Fibroblast of mammary gland (primary cell): Measurements from ENCODE around the gene PCDHGB5.

Experiments
- DNase-seq: peaks from one replicate; pipeline ENCODE4 v3.0.0-alpha.2; 2010; ENCODE audit warnings: low read depth
- H3K4me3 ChIP-seq: 2 replicates; pipeline ENCODE4 v1.5.1; 2011; ENCODE audit warnings: low read depth, mild to moderate bottlenecking, low read length, moderate library complexity; ENCODE audit not compliant: control insufficient read depth
- TF ChIP-seq, protein P1 (sequence below): conservative IDR thresholded peaks from 2 replicates; pipeline ENCODE4 v1.5.1; 2011; ENCODE audit warnings: low read depth, low read length, inconsistent platforms; ENCODE audit not compliant: control insufficient read depth, insufficient read depth

The PCDHGB5 gene

DNA sequence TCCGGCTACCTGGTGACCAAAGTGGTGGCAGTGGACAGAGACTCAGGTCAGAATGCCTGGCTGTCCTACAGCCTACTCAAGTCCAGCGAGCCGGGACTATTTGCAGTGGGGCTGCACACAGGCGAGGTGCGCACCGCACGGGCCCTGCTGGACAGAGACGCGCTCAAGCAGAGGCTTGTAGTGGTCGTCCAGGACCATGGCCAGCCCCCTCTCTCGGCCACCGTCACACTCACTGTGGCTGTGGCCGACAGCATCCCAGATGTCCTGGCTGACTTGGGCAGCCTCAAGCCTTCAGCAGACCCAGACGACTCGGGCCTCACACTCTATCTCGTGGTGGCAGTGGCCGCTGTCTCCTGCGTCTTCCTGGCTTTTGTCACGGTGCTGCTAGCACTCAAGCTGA, 40.8 kb upstream of the PCDHGB5 start:
- TF ChIP-seq, protein P1, sequence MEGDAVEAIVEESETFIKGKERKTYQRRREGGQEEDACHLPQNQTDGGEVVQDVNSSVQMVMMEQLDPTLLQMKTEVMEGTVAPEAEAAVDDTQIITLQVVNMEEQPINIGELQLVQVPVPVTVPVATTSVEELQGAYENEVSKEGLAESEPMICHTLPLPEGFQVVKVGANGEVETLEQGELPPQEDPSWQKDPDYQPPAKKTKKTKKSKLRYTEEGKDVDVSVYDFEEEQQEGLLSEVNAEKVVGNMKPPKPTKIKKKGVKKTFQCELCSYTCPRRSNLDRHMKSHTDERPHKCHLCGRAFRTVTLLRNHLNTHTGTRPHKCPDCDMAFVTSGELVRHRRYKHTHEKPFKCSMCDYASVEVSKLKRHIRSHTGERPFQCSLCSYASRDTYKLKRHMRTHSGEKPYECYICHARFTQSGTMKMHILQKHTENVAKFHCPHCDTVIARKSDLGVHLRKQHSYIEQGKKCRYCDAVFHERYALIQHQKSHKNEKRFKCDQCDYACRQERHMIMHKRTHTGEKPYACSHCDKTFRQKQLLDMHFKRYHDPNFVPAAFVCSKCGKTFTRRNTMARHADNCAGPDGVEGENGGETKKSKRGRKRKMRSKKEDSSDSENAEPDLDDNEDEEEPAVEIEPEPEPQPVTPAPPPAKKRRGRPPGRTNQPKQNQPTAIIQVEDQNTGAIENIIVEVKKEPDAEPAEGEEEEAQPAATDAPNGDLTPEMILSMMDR = no peak
- DNase-seq = no peak
- H3K4me3 ChIP-seq = no peak overlapping the region

DNA sequence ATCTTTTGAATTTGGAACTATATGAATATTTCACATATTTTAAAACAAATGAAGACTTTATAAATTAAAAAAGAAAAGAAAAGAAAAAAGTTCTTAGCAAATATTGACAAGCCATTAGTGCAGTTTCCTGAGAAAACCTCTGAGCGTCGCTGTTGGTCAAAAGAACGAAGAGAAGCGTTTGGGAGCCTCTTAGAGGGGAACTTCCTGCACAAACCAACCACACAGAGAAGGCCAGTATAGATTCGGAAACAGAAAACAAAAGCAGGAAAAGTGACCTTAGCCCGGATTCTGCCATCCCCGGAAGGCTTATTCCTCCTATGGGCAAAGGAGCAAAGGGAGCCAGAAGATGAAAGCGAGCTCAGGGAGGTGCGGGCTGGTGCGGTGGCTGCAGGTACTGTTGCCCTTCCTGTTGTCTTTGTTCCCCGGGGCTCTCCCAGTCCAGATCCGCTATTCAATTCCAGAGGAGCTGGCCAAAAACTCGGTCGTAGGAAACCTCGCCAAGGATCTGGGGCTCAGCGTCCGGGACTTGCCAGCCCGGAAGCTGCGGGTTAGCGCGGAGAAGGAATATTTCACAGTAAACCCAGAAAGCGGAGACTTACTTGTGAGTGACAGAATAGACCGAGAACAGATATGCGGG, 37.8 kb upstream of the PCDHGB5 start, which contains the start of gene PCDHGB2:
Gene PCDHGB2, plus strand, starts transcription at position 205 of the 637 bp plus-strand sequence. Its CDS starts 142 bp downstream, at position 347.
- DNase-seq = peak; percentile 63
- H3K4me3 ChIP-seq = peak within 1 kb of the TSS; percentile 31
- TF ChIP-seq, protein P1 = peak; percentile 52

DNA sequence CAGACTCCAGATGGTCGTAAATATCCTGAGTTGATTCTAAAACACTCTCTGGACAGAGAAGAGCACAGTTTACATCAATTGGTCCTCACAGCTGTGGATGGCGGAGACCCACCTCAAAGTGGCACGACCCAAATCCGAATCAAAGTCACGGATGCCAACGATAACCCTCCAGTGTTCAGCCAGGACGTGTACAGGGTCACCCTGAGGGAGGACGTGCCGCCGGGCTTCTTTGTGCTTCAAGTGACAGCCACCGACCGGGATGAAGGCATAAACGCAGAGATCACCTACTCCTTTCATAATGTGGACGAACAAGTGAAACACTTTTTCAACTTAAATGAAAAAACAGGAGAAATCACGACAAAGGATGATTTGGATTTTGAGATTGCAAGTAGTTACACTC, 37.1 kb upstream of the PCDHGB5 start:
- no peak for DNase-seq
- TF ChIP-seq, protein P1 = no peak
- no peak overlapping the region for H3K4me3 ChIP-seq

DNA sequence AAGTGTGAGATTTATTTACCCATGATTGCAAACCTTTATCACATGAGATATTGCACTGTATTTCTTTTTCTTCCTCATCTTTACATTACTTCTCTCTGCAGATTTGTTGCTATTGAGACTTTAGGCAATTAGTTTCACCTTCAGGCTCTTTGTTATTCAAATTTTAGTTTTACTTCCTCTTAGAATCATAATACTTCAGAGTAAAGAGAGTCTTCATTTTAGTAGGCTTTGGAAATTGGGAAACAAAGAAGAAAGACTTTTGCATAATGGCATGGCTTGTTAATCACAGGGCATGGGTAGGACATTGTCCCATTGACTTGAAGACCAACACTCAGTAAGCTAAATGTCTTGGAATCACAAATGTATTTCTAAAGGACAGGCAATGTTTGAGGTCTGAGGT, 35.0 kb upstream of the PCDHGB5 start:
- H3K4me3 ChIP-seq = no peak overlapping the region
- no peak for DNase-seq
- TF ChIP-seq, protein P1 = no peak

DNA sequence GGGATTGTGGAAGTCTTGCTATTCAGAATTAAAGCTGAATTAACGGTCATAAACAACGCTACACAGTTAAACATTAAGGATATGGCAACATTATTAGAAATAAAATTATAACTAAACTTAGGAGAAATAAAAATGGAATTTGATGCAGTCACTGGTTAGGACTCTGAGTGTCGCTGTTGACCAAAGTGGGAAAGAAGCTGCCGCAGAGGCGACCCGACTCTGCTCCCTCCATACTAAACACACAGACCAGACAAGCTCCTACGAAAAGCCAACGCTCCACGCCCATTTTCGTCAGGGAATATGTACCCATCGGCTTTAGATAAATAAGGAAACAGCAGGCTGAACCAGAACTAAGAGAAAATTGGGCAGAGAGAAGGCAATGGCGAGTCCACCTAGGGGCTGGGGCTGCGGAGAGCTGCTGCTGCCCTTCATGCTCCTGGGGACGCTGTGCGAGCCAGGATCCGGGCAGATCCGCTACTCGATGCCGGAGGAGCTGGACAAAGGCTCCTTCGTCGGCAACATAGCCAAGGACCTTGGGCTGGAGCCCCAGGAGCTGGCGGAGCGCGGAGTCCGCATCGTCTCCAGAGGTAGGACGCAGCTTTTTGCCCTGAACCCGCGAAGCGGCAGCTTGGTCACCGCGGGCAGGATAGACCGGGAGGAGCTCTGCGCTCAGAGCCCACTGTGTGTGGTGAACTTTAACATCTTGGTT, 33.6 kb upstream of the PCDHGB5 start, which contains the start of gene PCDHGA5:
Gene PCDHGA5, plus strand, starts transcription at position 211 of the 709 bp plus-strand sequence. Its CDS starts 169 bp downstream, at position 380.
- TF ChIP-seq, protein P1 = peak; percentile 15
- DNase-seq = peak; percentile 28
- peak within 1 kb of the TSS; percentile 4 for H3K4me3 ChIP-seq

DNA sequence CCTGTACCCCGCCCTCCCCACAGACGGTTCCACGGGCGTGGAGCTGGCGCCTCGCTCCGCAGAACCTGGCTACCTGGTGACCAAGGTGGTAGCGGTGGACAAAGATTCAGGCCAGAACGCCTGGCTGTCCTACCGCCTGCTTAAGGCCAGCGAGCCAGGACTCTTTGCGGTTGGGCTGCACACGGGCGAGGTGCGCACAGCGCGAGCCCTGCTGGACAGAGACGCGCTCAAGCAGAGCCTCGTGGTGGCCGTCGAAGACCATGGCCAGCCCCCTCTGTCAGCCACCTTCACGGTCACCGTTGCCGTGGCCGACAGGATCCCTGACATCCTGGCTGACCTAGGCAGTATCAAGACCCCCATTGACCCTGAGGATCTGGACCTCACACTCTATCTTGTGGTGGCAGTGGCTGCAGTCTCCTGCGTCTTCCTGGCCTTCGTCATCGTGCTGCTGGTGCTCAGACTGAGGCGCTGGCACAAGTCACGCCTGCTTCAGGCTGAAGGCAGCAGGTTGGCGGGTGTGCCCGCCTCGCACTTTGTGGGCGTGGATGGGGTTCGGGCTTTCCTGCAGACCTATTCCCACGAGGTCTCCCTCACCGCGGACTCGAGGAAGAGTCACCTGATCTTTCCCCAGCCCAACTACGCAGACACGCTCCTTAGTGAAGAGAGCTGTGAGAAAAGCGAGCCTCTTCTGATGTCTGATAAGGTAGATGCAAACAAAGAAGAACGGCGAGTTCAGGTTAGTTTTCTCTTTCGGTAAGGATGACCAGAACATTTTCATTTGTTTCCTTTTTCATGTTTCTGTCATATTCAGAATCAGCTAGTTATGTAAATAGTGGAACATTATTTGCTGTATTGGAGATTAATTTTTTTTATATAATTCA, 31.5 kb upstream of the PCDHGB5 start:
- DNase-seq = no peak
- no peak overlapping the region for H3K4me3 ChIP-seq
- TF ChIP-seq, protein P1 = no peak
